CD14-positive monocyte (primary cell): ENCODE data around the gene CDC16. TPM values are rescaled to one million over a fixed set of nuclear protein-coding genes. Genes with fewer than 3 reads are reported as not detected.
A peak's percentile ranks its signal among the peaks of the same experiment; 100 is the strongest.

Source experiments
- DNase-seq, 3 donors: peaks; one replicate each; pipeline ENCODE4 v3.0.0-alpha.2; 2011 to 2022
- H2AFZ ChIP-seq: 2 replicates; pipeline ENCODE4 v1.6.0; 2012; ENCODE audit warnings: mild to moderate bottlenecking, low read depth, low read length, inconsistent platforms; ENCODE audit not compliant: insufficient read depth, poor library complexity, severe bottlenecking
- H3K27ac ChIP-seq, 2 donors: 1 replicate in 1 of 2; 2 replicates in 1 of 2; pipeline ENCODE4 v1.5.1; 2012 to 2013; ENCODE audit warnings: low read length in 2 of 2, control low read depth in 1 of 2, inconsistent platforms in 1 of 2, low read depth in 1 of 2, mild to moderate bottlenecking in 1 of 2
- H3K27me3 ChIP-seq, 2 donors: one replicate each; pipeline versions ENCODE4 v1.6.0 to v1.6.1; 2011 to 2013; ENCODE audit warnings: low read length in 2 of 2; ENCODE audit not compliant: control insufficient read depth in 2 of 2, insufficient read depth in 2 of 2
- H3K36me3 ChIP-seq, 2 donors: replicated peaks in 1 of 2; 1 replicate in 1 of 2; 2 replicates in 1 of 2; pipeline versions ENCODE4 v1.5.1 to v1.6.1; 2012 to 2013; ENCODE audit warnings: low read length in 2 of 2, control low read depth in 1 of 2, inconsistent platforms in 1 of 2, mild to moderate bottlenecking in 1 of 2; ENCODE audit not compliant: insufficient read depth in 2 of 2, control insufficient read depth in 1 of 2
- H3K4me1 ChIP-seq, 2 donors: 1 replicate in 1 of 2; 2 replicates in 1 of 2; pipeline versions ENCODE4 v1.5.1 to v1.6.1; 2012 to 2013; ENCODE audit warnings: low read length in 2 of 2, control low read depth in 1 of 2, inconsistent platforms in 1 of 2, mild to moderate bottlenecking in 1 of 2, moderate library complexity in 1 of 2; ENCODE audit not compliant: insufficient read depth in 2 of 2, control insufficient read depth in 1 of 2
- H3K4me2 ChIP-seq: replicated peaks from 2 replicates; pipeline ENCODE3; 2012; ENCODE audit warnings: low read length, moderate library complexity, mild to moderate bottlenecking; ENCODE audit not compliant: poor library complexity, severe bottlenecking; ENCODE audit errors: extremely low read depth
- H3K4me3 ChIP-seq, 3 experiments: fragments of 200-600 bp in 1 of 3; sonication (generic) in 1 of 3; replicated peaks in 1 of 3; 1 replicate in 2 of 3; 2 replicates in 1 of 3; pipeline ENCODE4 v1.5.1; 2011 to 2013; ENCODE audit warnings: low read length in 3 of 3, mild to moderate bottlenecking in 3 of 3, control low read depth in 2 of 3, low read depth in 2 of 3, inconsistent platforms in 1 of 3, moderate library complexity in 1 of 3
- H3K79me2 ChIP-seq: 2 replicates; pipeline ENCODE4 v1.6.0; 2012; ENCODE audit warnings: mild to moderate bottlenecking, control low read depth, inconsistent platforms, low read length, moderate library complexity; ENCODE audit not compliant: insufficient read depth
- H3K9ac ChIP-seq: 2 replicates; pipeline ENCODE4 v1.6.0; 2017; ENCODE audit warnings: low read length, mild to moderate bottlenecking; ENCODE audit not compliant: insufficient read depth, poor library complexity, severe bottlenecking
- H3K9me3 ChIP-seq, 2 donors: replicated peaks in 1 of 2; 1 replicate in 1 of 2; 2 replicates in 1 of 2; pipeline versions ENCODE4 v1.5.1 to v1.6.1; 2012 to 2013; ENCODE audit warnings: low read length in 2 of 2, control low read depth in 1 of 2; ENCODE audit not compliant: control insufficient read depth in 1 of 2, insufficient read depth in 1 of 2
- H4K20me1 ChIP-seq: 2 replicates; pipeline ENCODE4 v1.6.0; 2012; ENCODE audit warnings: mild to moderate bottlenecking, low read length, control low read depth, moderate library complexity; ENCODE audit not compliant: insufficient read depth
- H3K27ac Mint-ChIP-seq, 7 donors: one replicate each; pipeline ENCODE4 v1.8.0; 2020; ENCODE audit warnings: mild to moderate bottlenecking in 7 of 7, mixed read lengths in 7 of 7, moderate library complexity in 6 of 7, inconsistent platforms in 2 of 7
- H3K27me3 Mint-ChIP-seq, 3 donors: one replicate each; pipeline ENCODE4 v1.8.0; 2021 to 2022; ENCODE audit warnings: low read depth in 3 of 3, mild to moderate bottlenecking in 3 of 3, mixed read lengths in 3 of 3, moderate library complexity in 3 of 3, inconsistent platforms in 1 of 3
- H3K36me3 Mint-ChIP-seq, 2 donors: one replicate each; pipeline ENCODE4 v1.8.0; 2020; ENCODE audit warnings: mixed read lengths in 2 of 2, inconsistent platforms in 1 of 2, mild to moderate bottlenecking in 1 of 2
- H3K4me1 Mint-ChIP-seq: one replicate; pipeline ENCODE4 v1.8.0; 2020; ENCODE audit warnings: mild to moderate bottlenecking, mixed read lengths
- H3K4me3 Mint-ChIP-seq, 2 donors: one replicate each; pipeline ENCODE4 v1.8.0; 2020; ENCODE audit warnings: mild to moderate bottlenecking in 2 of 2, mixed read lengths in 2 of 2, moderate library complexity in 1 of 2
- H3K9me3 Mint-ChIP-seq, 7 donors: one replicate each; pipeline ENCODE4 v1.8.0; 2020 to 2022; ENCODE audit warnings: mixed read lengths in 7 of 7, mild to moderate bottlenecking in 6 of 7, moderate library complexity in 6 of 7, inconsistent platforms in 2 of 7
- WGBS: methylation state at CpG from one replicate; pipeline ENCODE4 v1.1.5; 2013; ENCODE audit warnings: missing lambda C conversion rate; ENCODE audit not compliant: insufficient coverage; 5-methylcytosine and 5-hydroxymethylcytosine counted together
- intact Hi-C, 2 donors: fragments of 100-400 bp; cut with micrococcal nuclease; formaldehyde crosslinking; loops; one replicate each; pipeline versions ENCODE4 v1.15.0 to v1.15.1; 2023
- polyA plus RNA-seq, 3 donors: library from polyadenylated mRNA; depleted of rRNA in 1 of 3; unstranded in 2 of 3; stranded (reverse) in 1 of 3; fragments of 300-500 nt in 2 of 3; fragments of >200 nt in 1 of 3; fragmentation: Illumina TruSeq in 2 of 3; gene quantifications; 1 replicate in 2 of 3; 2 replicates in 1 of 3; pipeline ENCODE4 v1.2.3, GENCODE V29; 2012 to 2021
- TF ChIP-seq, protein P1 (sequence below): fragments of 200-600 bp; IDR thresholded peaks from one replicate; pipeline ENCODE4 v1.8.0; 2022; ENCODE audit warnings: antibody characterized with exemption, mild to moderate bottlenecking

Gene CDC16
- polyA plus RNA-seq, 3 donors = 15.6 to 72.1 (median 21.1) TPM

DNA sequence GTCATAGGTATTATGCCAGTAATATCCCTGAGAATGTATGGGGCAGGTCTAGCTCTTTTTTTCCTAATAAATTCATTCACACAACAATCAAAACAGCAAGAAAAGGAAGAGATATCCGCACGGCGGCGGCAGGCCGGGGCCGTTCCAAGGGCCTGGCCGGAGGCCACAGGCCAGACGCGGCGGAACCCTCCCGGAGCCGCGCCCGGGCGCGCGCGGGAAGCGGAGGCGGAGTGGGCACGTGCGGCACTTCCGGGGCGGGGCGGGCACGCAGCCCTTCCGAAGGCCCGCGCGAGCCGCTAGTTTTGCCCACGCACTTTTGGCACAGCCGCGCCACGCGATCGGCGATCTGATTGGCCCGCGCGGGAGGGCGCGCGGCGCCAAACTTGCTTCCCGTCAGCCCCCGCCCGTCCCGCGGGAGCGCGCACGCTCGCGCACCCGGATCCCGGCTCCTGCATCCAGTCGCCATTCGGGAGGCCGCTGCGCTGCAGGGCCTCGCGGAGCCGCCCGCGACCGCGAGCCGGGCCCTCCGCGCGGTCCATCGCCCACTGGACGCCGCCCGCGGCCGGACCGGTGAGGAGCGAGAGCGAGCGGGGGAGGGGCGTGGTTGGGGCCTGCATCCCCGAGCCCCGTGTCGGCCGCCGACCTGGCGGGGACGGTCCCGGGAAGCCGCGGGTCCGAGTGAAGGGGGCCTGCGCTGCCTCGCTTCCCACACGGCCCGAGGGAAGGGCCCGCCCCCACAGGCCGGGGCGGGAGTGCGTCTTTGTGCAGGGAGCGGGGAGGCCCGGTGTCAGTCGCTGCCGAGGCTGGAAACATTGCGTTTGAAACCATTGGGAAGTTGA lies 79.6 kb downstream of the CDC16 start, which contains the start of gene CHAMP1:
CHAMP1 (plus strand) TSS at position 430 of the 839 bp plus-strand sequence. CDS start 9,340 bp downstream, outside the sequence.
- H3K4me1 ChIP-seq = peaks cover 18 to 43% of the 10 kb centered on the region in 2 donors
- peaks cover 49% of the 10 kb centered on the region for H3K79me2 ChIP-seq
- no peaks in the 10 kb centered on the region for H3K9me3 ChIP-seq
- Mint-ChIP-seq H3K9me3 (no peaks in the 10 kb centered on the region), H3K27me3 (no peaks in the 10 kb centered on the region), H3K27ac (peak within 1 kb of the TSS; percentile 83 to 96 (median 91)), H3K36me3 (peaks cover 3 to 15% of the 10 kb centered on the region in 2 donors), H3K4me1 (peaks cover 39% of the 10 kb centered on the region), H3K4me3 (peak within 1 kb of the TSS; percentile 85 to 92)
- peak within 1 kb of the TSS; percentile 87 for H3K9ac ChIP-seq
- WGBS = under 1% methylated on average over 106 of the region's 107 CpGs
- peak within 1 kb of the TSS; percentile 58 to 97 (median 83) for H3K4me3 ChIP-seq
- intact Hi-C loops = no loop called here
- H2AFZ ChIP-seq = peak within 1 kb of the TSS; percentile 89
- peak; percentile 93 to 95 (median 94) for DNase-seq
- H3K27ac ChIP-seq = peak within 1 kb of the TSS; percentile 42 to 82
- H4K20me1 ChIP-seq = peaks cover 32% of the 10 kb centered on the region
- peak within 1 kb of the TSS; percentile 84 for H3K4me2 ChIP-seq
- H3K36me3 ChIP-seq = peaks cover 0 to 3% of the 10 kb centered on the region in 2 donors
- TF ChIP-seq, protein P1, sequence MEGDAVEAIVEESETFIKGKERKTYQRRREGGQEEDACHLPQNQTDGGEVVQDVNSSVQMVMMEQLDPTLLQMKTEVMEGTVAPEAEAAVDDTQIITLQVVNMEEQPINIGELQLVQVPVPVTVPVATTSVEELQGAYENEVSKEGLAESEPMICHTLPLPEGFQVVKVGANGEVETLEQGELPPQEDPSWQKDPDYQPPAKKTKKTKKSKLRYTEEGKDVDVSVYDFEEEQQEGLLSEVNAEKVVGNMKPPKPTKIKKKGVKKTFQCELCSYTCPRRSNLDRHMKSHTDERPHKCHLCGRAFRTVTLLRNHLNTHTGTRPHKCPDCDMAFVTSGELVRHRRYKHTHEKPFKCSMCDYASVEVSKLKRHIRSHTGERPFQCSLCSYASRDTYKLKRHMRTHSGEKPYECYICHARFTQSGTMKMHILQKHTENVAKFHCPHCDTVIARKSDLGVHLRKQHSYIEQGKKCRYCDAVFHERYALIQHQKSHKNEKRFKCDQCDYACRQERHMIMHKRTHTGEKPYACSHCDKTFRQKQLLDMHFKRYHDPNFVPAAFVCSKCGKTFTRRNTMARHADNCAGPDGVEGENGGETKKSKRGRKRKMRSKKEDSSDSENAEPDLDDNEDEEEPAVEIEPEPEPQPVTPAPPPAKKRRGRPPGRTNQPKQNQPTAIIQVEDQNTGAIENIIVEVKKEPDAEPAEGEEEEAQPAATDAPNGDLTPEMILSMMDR = no peak
- H3K27me3 ChIP-seq = no peaks in the 10 kb centered on the region

DNA sequence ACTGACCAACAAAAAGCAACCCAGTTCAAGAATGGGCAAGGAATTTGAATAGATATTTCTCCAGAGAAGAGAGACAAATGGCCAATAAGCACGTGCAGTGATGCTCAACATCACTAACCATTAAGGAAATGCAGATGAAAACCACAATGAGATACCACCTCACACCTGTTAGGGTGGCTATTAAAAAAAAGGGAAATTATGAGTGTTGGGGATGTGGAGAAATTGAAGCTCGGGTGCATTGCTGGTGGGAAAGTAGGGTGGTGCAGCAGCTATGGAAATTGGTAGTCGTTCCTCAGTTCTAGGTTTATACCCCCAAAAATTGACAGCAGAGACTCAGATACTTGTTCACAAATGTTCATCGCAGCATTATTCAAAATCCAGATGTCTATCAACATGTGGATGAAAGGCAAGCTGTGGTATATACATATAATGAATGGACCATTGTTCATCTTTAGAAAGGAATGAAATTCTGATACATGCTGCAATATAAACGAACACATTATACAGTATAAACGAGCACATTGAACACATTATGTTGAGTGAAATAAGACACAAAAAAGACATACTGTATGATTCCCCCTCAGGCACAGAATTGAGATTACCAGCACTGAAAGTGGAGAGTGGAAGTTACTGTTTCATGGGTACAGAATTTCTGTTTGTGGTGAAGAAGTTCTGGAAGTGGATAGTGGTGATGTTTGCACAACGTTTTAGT lies 80.5 kb downstream of the CDC16 start:
- Histone ChIP-seq H3K9me3 (no peaks in the 10 kb centered on the region), H3K4me1 (peaks cover 18 to 43% of the 10 kb centered on the region in 2 donors), H3K27ac (peak overlapping the region in 1 of 2 donors; percentile 82), H3K79me2 (peaks cover 58% of the 10 kb centered on the region), H3K36me3 (peaks cover 0 to 11% of the 10 kb centered on the region in 2 donors), H3K27me3 (no peaks in the 10 kb centered on the region), H4K20me1 (peaks cover 41% of the 10 kb centered on the region), H3K9ac (peak overlapping the region; percentile 87), H3K4me2 (peak overlapping the region; percentile 84), H2AFZ (peak overlapping the region; percentile 89), H3K4me3 (peak overlapping the region; percentile 58 to 97 (median 83))
- no peak for DNase-seq
- no CpG with 5 or more reads among the region's 7 CpGs for WGBS
- intact Hi-C loops = no loop called here
- Mint-ChIP-seq H3K27ac (peak overlapping the region; percentile 47 to 89 (median 79)), H3K9me3 (no peaks in the 10 kb centered on the region), H3K36me3 (peaks cover 10 to 24% of the 10 kb centered on the region in 2 donors), H3K4me3 (peak overlapping the region; percentile 85 to 92), H3K27me3 (no peaks in the 10 kb centered on the region), H3K4me1 (peaks cover 46% of the 10 kb centered on the region)
- TF ChIP-seq, protein P1 = no peak
